Keratinocyte (primary cell): ENCODE data around the gene KRT6C. TPM values are rescaled to one million over a fixed set of nuclear protein-coding genes. Genes with fewer than 3 reads are reported as not detected.

Experiments used
- DNase-seq: peaks from one replicate; pipeline ENCODE4 v3.0.0-alpha.2; 2011; ENCODE audit warnings: low read depth, missing footprints, low spot score
- FAIRE-seq: peaks from 2 replicates; lab custom pipeline; 2011; peaks lifted over from hg19 to GRCh38; lab: Jason Lieb, UNC
- H2AFZ ChIP-seq: 2 replicates; pipeline ENCODE4 v1.6.0; 2012; ENCODE audit warnings: low read length, control low read depth, inconsistent platforms; ENCODE audit not compliant: control insufficient read depth
- H3K27ac ChIP-seq: 2 replicates; pipeline ENCODE4 v1.5.1; 2011; ENCODE audit warnings: low read length; ENCODE audit not compliant: control insufficient read depth, insufficient read depth
- H3K27me3 ChIP-seq: 3 replicates; pipeline ENCODE4 v1.6.0; 2011; ENCODE audit warnings: low read length; ENCODE audit not compliant: control insufficient read depth, insufficient read depth; ENCODE audit errors: extremely low read depth
- H3K36me3 ChIP-seq, 2 experiments: 2 replicates in 1 of 2; 3 replicates in 1 of 2; pipeline ENCODE4 v1.5.1; 2011; ENCODE audit warnings: low read length in 2 of 2, mild to moderate bottlenecking in 1 of 2; ENCODE audit not compliant: control insufficient read depth in 2 of 2, insufficient read depth in 2 of 2; ENCODE audit errors: extremely low read depth in 1 of 2
- H3K4me1 ChIP-seq: 3 replicates; pipeline ENCODE4 v1.5.1; 2011; ENCODE audit warnings: low read length; ENCODE audit not compliant: control insufficient read depth, insufficient read depth; ENCODE audit errors: extremely low read depth
- H3K4me2 ChIP-seq: 3 replicates; pipeline ENCODE4 v1.6.0; 2011; ENCODE audit warnings: low read depth, low read length; ENCODE audit not compliant: control insufficient read depth, insufficient read depth; ENCODE audit errors: extremely low read depth
- H3K4me3 ChIP-seq, 3 experiments: fragments of 200-600 bp in 1 of 3; sonication (generic) in 1 of 3; 2 replicates in 2 of 3; 3 replicates in 1 of 3; pipeline ENCODE4 v1.5.1; 2011 to 2016; ENCODE audit warnings: low read length in 3 of 3, mild to moderate bottlenecking in 3 of 3, control low read depth in 2 of 3, inconsistent platforms in 1 of 3, low read depth in 1 of 3, mixed read lengths in 1 of 3, mixed run types in 1 of 3, moderate library complexity in 1 of 3; ENCODE audit not compliant: control insufficient read depth in 2 of 3, insufficient read depth in 2 of 3; ENCODE audit errors: extremely low read depth in 1 of 3
- H3K79me2 ChIP-seq: 2 replicates; pipeline ENCODE4 v1.6.0; 2012; ENCODE audit warnings: low read length; ENCODE audit not compliant: control insufficient read depth, insufficient read depth
- H3K9ac ChIP-seq: 3 replicates; pipeline ENCODE4 v1.6.0; 2011; ENCODE audit warnings: low read length; ENCODE audit not compliant: control insufficient read depth, insufficient read depth; ENCODE audit errors: extremely low read depth
- H3K9me1 ChIP-seq: 3 replicates; pipeline ENCODE4 v1.6.0; 2011; ENCODE audit warnings: low read length; ENCODE audit not compliant: control insufficient read depth, insufficient read depth; ENCODE audit errors: extremely low read depth
- H3K9me3 ChIP-seq: 2 replicates; pipeline ENCODE4 v1.5.1; 2012; ENCODE audit warnings: low read depth, low read length; ENCODE audit not compliant: control insufficient read depth
- H4K20me1 ChIP-seq: 3 replicates; pipeline ENCODE4 v1.6.0; 2011; ENCODE audit warnings: low read length; ENCODE audit not compliant: control insufficient read depth, insufficient read depth; ENCODE audit errors: extremely low read depth
- CTCF ChIP-seq, 3 experiments: IDR thresholded peaks in 1 of 3; conservative IDR thresholded peaks in 1 of 3; optimal IDR thresholded peaks in 1 of 3; 2 replicates in 2 of 3; 3 replicates in 1 of 3; pipeline versions ENCODE3 to v1.5.1; 2011; ENCODE audit warnings: low read length in 3 of 3, mild to moderate bottlenecking in 3 of 3, moderate library complexity in 2 of 3, control low read depth in 1 of 3, inconsistent platforms in 1 of 3; ENCODE audit not compliant: insufficient read depth in 2 of 3; ENCODE audit errors: extremely low read depth in 1 of 3
- EZH2 ChIP-seq: IDR thresholded peaks from one replicate; pipeline ENCODE4 v1.6.1; 2012; ENCODE audit warnings: inconsistent platforms, mild to moderate bottlenecking, low read length, moderate library complexity
- dilution Hi-C: fragments of 300-500 bp; cut with MboI; formaldehyde crosslinking; loops from one replicate; pipeline ENCODE4 v1.7.0; 2020; ENCODE audit warnings: low sequenced_read_pairs; ENCODE audit not compliant: extremely low pct_ligation_motif_present
- polyA plus RNA-seq, 5 experiments: library from polyadenylated mRNA; depleted of rRNA in 3 of 5; stranded (reverse) in 3 of 5; stranded (forward) in 1 of 5; unstranded in 1 of 5; fragments of >200 nt; gene quantifications; 1 replicate in 1 of 5; 2 replicates in 3 of 5; 3 replicates in 1 of 5; pipeline versions ENCODE4 v1.2.1 to v1.2.3, GENCODE V29; 2011 to 2012; ENCODE audit warnings: missing spikeins in 2 of 5, low read depth in 1 of 5, low replicate concordance in 1 of 5

Gene KRT6C
- polyA plus RNA-seq, 1 donor (not counting 4 experiments of a cell fraction or from before 2014, with no cell fraction given), result 357 TPM

GRCh38 chr12:52519826-52520662, 46.4 kb upstream of the KRT6C start, which contains the start of gene KRT5:
Gene KRT5 (minus strand): TSS chr12:52520394. CDS start chr12:52520296, 98 bp downstream.
- dilution Hi-C loops, result no loop called here

GRCh38 chr12:52519387-52519703, 45.7 kb upstream of the KRT6C start:
- Histone ChIP-seq H3K9me1 (no peaks in the 10 kb centered on the region), H3K27me3 (no peaks in the 10 kb centered on the region), H3K4me1 (peaks cover 62% of the 10 kb centered on the region), H3K79me2 (peaks cover 22% of the 10 kb centered on the region), H2AFZ (no peak overlapping the region), H3K4me3 (peak overlapping the region; percentile 49 to 96 (median 87)), H3K27ac (peak overlapping the region; percentile 98), H3K4me2 (peak overlapping the region; percentile 96), H3K9ac (peak overlapping the region; percentile 92), H4K20me1 (peaks cover 45% of the 10 kb centered on the region), H3K9me3 (no peaks in the 10 kb centered on the region), H3K36me3 (peaks cover 22 to 45% of the 10 kb centered on the region in 2 experiments)
- TF ChIP-seq CTCF (optimal IDR thresholded peaks at IDR 0.05 in 1 of 3, IDR thresholded peaks at IDR 0.05 in 1 of 3, conservative IDR thresholded peaks at IDR 0.05 in 1 of 3; ENCODE audit: extremely low read depth in 1 of 3, insufficient read depth in 2 of 3, low read length in 3 of 3), result no peak
- no peak for TF ChIP-seq EZH2
- dilution Hi-C loops, result no loop called here
- no peak for DNase-seq
- no peak for FAIRE-seq

More at GRCh38 chr12:52519826-52520662, 46.4 kb upstream of the KRT6C start, which contains the start of gene KRT5:
- Histone ChIP-seq H4K20me1 (peaks cover 45% of the 10 kb centered on the region), H3K9me1 (no peaks in the 10 kb centered on the region), H3K4me1 (peaks cover 68% of the 10 kb centered on the region), H3K9me3 (no peaks in the 10 kb centered on the region), H3K9ac (peak within 1 kb of the TSS; percentile 92), H3K79me2 (peaks cover 22% of the 10 kb centered on the region), H3K4me3 (peak within 1 kb of the TSS; percentile 49 to 96 (median 87)), H3K27me3 (no peaks in the 10 kb centered on the region), H3K36me3 (peaks cover 22 to 42% of the 10 kb centered on the region in 2 experiments), H3K4me2 (peak within 1 kb of the TSS; percentile 96), H2AFZ (no peak within 1 kb of the TSS), H3K27ac (peak within 1 kb of the TSS; percentile 98)
- DNase-seq, result peak; percentile 99
- TF ChIP-seq EZH2 (no peak), CTCF (optimal IDR thresholded peaks at IDR 0.05 in 1 of 3, IDR thresholded peaks at IDR 0.05 in 1 of 3, conservative IDR thresholded peaks at IDR 0.05 in 1 of 3; ENCODE audit: extremely low read depth in 1 of 3, insufficient read depth in 2 of 3, low read length in 3 of 3) (no peak)
- peak; percentile 99 for FAIRE-seq
